Fibroblast of lung (primary cell): ENCODE results near the gene ADAMTS6. TPM values are rescaled to one million over a fixed set of nuclear protein-coding genes. Genes with fewer than 3 reads are reported as not detected.
A peak's percentile ranks its signal among the peaks of the same experiment; 100 is the strongest.

ENCODE experiments used
- DNase-seq, 2 donors: peaks; one replicate each; pipeline versions ENCODE4 v3.0.0 to v3.0.0-alpha.2; 2010; ENCODE audit warnings: low read depth in 2 of 2
- H2AFZ ChIP-seq: 2 replicates; pipeline ENCODE4 v1.5.1; 2012; ENCODE audit warnings: low read length, control low read depth, inconsistent platforms
- H3K27ac ChIP-seq: 2 replicates; pipeline ENCODE4 v1.5.1; 2011; ENCODE audit warnings: low read length, control low read depth; ENCODE audit not compliant: insufficient read depth
- H3K27me3 ChIP-seq: 2 replicates; pipeline ENCODE4 v1.5.1; 2011; ENCODE audit warnings: mild to moderate bottlenecking, low read length; ENCODE audit not compliant: control insufficient read depth, insufficient read depth
- H3K36me3 ChIP-seq: 2 replicates; pipeline ENCODE4 v1.5.1; 2011; ENCODE audit warnings: low read length; ENCODE audit not compliant: control insufficient read depth, insufficient read depth
- H3K4me1 ChIP-seq: 2 replicates; pipeline ENCODE4 v1.5.1; 2011; ENCODE audit warnings: low read length; ENCODE audit not compliant: control insufficient read depth, insufficient read depth; ENCODE audit errors: extremely low read depth
- H3K4me2 ChIP-seq: 2 replicates; pipeline ENCODE4 v1.5.1; 2011; ENCODE audit warnings: low read length, control low read depth; ENCODE audit not compliant: insufficient read depth; ENCODE audit errors: extremely low read depth
- H3K4me3 ChIP-seq, 4 experiments: fragments of 200-600 bp in 1 of 4; sonication (generic) in 1 of 4; replicated peaks in 1 of 4; 2 replicates each; pipeline ENCODE4 v1.5.1; 2011 to 2016; ENCODE audit warnings: low read length in 4 of 4, low read depth in 3 of 4, mild to moderate bottlenecking in 3 of 4, control low read depth in 2 of 4, inconsistent platforms in 1 of 4, mixed read lengths in 1 of 4; ENCODE audit not compliant: insufficient read depth in 1 of 4; ENCODE audit errors: control extremely low read depth in 1 of 4
- H3K79me2 ChIP-seq: 2 replicates; pipeline ENCODE4 v1.5.1; 2012; ENCODE audit warnings: mild to moderate bottlenecking, low read length, inconsistent platforms; ENCODE audit not compliant: control insufficient read depth, insufficient read depth
- H3K9ac ChIP-seq: 2 replicates; pipeline ENCODE4 v1.5.1; 2011; ENCODE audit warnings: mild to moderate bottlenecking, low read length, control low read depth; ENCODE audit not compliant: insufficient read depth
- H3K9me3 ChIP-seq: 2 replicates; pipeline ENCODE4 v1.5.1; 2012; ENCODE audit warnings: low read depth, low read length; ENCODE audit not compliant: control insufficient read depth, insufficient read depth
- H4K20me1 ChIP-seq: 2 replicates; pipeline ENCODE4 v1.5.1; 2011; ENCODE audit warnings: low read length; ENCODE audit not compliant: control insufficient read depth, insufficient read depth; ENCODE audit errors: extremely low read depth
- CTCF ChIP-seq, 2 donors: IDR thresholded peaks in 1 of 2; conservative IDR thresholded peaks in 1 of 2; 1 replicate in 1 of 2; 2 replicates in 1 of 2; pipeline ENCODE4 v1.5.1; 2011 to 2012; ENCODE audit warnings: low read length in 2 of 2, control low read depth in 1 of 2, inconsistent platforms in 1 of 2, low read depth in 1 of 2, mild to moderate bottlenecking in 1 of 2
- EZH2 ChIP-seq: IDR thresholded peaks from 2 replicates; pipeline ENCODE4 v1.5.1; 2012; ENCODE audit warnings: low read length, control low read depth, mild to moderate bottlenecking; ENCODE audit errors: missing control alignments
- polyA plus RNA-seq, 2 donors: library from polyadenylated mRNA; depleted of rRNA in 1 of 2; stranded (reverse) in 1 of 2; unstranded in 1 of 2; fragments of >200 nt; gene quantifications; 2 replicates each; pipeline ENCODE4 v1.2.1, GENCODE V29; 2011 to 2012; ENCODE audit warnings: missing spikeins in 1 of 2
- total RNA-seq: library from RNA; depleted of rRNA; stranded (reverse); fragments of >200 nt; gene quantifications from 2 replicates; pipeline ENCODE4 v1.2.1, GENCODE V29; 2014

Gene ADAMTS6
- total and polyA plus RNA-seq, 2 donors (not counting 1 experiment from before 2014, with no cell fraction given): 7.5 to 45.2 TPM

GRCh38 chr5:65359981-65360380 lies 121.7 kb downstream of the ADAMTS6 start:
- TF ChIP-seq CTCF (conservative IDR thresholded peaks at IDR 0.05 in 1 of 2, IDR thresholded peaks at IDR 0.05 in 1 of 2; ENCODE audit: low read depth in 1 of 2, low read length in 2 of 2) (no peak), EZH2 (no peak)
- no peaks in the 10 kb centered on the region for H3K79me2 ChIP-seq
- H3K9ac ChIP-seq: no peak overlapping the region
- H3K27ac ChIP-seq: no peak overlapping the region
- H3K4me3 ChIP-seq: no peak overlapping the region
- no peak overlapping the region for H2AFZ ChIP-seq
- H3K4me1 ChIP-seq: peaks cover 6% of the 10 kb centered on the region
- no peak overlapping the region for H3K4me2 ChIP-seq
- no peaks in the 10 kb centered on the region for H3K9me3 ChIP-seq
- no peaks in the 10 kb centered on the region for H3K36me3 ChIP-seq
- H3K27me3 ChIP-seq: no peaks in the 10 kb centered on the region
- peak in 1 of 2 donors; percentile 23 for DNase-seq
- H4K20me1 ChIP-seq: no peaks in the 10 kb centered on the region

GRCh38 chr5:65359569-65359968 lies 122.2 kb downstream of the ADAMTS6 start:
- Histone ChIP-seq H3K27ac (no peak overlapping the region), H4K20me1 (no peaks in the 10 kb centered on the region), H3K9ac (no peak overlapping the region), H3K9me3 (no peaks in the 10 kb centered on the region), H2AFZ (no peak overlapping the region), H3K4me1 (peaks cover 4% of the 10 kb centered on the region), H3K36me3 (no peaks in the 10 kb centered on the region), H3K79me2 (no peaks in the 10 kb centered on the region), H3K27me3 (no peaks in the 10 kb centered on the region), H3K4me2 (no peak overlapping the region), H3K4me3 (no peak overlapping the region)
- no peak for DNase-seq
- TF ChIP-seq EZH2 (no peak), CTCF (conservative IDR thresholded peaks at IDR 0.05 in 1 of 2, IDR thresholded peaks at IDR 0.05 in 1 of 2; ENCODE audit: low read depth in 1 of 2, low read length in 2 of 2) (no peak)

- Histone ChIP-seq H3K36me3 (no peaks in the 10 kb centered on the region), H4K20me1 (no peaks in the 10 kb centered on the region), H3K4me3 (no peak overlapping the region), H3K9ac (no peak overlapping the region), H3K9me3 (no peaks in the 10 kb centered on the region), H3K4me2 (no peak overlapping the region), H2AFZ (no peak overlapping the region), H3K4me1 (no peaks in the 10 kb centered on the region), H3K27ac (no peak overlapping the region), H3K27me3 (no peaks in the 10 kb centered on the region), H3K79me2 (no peaks in the 10 kb centered on the region)
- no peak for TF ChIP-seq CTCF (conservative IDR thresholded peaks at IDR 0.05 in 1 of 2, IDR thresholded peaks at IDR 0.05 in 1 of 2; ENCODE audit: low read depth in 1 of 2, low read length in 2 of 2)
- no peak for TF ChIP-seq EZH2
- no peak for DNase-seq
Observed at GRCh38 chr5:65356274-65356673, 125.4 kb downstream of the ADAMTS6 start.
